ENCODE measurements around the gene CCDC61.

Gene CCDC61

DNA sequence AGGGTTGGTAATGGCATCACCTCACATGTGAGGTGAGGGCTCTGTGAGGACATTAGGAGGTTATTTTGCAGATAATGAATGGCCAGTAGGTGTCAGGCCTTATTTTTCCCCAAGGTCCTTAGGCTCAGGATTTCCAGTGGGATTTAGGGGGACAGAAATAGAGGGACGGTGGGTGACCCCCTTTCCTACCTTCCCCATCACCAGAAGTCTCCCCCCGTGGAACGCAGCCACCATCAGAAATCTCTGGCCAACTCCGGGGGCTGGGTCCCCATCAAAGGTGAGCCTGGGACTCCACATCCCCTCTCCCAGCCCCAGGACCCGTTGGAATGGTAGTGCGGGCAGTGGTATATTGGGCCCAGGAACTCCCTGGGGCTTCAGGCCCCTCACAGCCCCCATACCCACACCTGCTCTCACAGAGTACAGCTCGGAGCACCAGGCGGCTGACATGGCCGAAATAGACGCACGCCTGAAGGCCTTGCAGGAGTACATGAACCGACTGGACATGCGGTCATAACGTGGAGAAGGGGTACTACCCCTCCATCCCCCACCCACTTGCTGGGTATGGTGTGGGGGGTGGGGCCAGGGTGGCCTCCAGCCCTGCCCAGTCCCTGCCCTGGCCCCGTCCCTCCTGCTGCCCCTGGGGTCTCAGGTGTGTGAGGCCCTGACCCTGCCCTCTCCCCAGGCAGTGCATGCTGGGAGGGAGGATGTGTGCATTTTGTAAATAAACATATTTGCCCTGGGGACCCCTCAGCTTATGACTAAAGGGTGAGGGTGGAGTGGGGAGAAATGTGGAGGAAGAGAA is 22.8 kb downstream of the CCDC61 start:
- no peak overlapping the region for H3K27ac ChIP-seq
- TF ChIP-seq, protein P1, sequence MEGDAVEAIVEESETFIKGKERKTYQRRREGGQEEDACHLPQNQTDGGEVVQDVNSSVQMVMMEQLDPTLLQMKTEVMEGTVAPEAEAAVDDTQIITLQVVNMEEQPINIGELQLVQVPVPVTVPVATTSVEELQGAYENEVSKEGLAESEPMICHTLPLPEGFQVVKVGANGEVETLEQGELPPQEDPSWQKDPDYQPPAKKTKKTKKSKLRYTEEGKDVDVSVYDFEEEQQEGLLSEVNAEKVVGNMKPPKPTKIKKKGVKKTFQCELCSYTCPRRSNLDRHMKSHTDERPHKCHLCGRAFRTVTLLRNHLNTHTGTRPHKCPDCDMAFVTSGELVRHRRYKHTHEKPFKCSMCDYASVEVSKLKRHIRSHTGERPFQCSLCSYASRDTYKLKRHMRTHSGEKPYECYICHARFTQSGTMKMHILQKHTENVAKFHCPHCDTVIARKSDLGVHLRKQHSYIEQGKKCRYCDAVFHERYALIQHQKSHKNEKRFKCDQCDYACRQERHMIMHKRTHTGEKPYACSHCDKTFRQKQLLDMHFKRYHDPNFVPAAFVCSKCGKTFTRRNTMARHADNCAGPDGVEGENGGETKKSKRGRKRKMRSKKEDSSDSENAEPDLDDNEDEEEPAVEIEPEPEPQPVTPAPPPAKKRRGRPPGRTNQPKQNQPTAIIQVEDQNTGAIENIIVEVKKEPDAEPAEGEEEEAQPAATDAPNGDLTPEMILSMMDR (IDR thresholded peaks at IDR 0.05): no peak
- TF ChIP-seq ZFX (IDR thresholded peaks at IDR 0.05; ENCODE audit: borderline replicate concordance): no peak

DNA sequence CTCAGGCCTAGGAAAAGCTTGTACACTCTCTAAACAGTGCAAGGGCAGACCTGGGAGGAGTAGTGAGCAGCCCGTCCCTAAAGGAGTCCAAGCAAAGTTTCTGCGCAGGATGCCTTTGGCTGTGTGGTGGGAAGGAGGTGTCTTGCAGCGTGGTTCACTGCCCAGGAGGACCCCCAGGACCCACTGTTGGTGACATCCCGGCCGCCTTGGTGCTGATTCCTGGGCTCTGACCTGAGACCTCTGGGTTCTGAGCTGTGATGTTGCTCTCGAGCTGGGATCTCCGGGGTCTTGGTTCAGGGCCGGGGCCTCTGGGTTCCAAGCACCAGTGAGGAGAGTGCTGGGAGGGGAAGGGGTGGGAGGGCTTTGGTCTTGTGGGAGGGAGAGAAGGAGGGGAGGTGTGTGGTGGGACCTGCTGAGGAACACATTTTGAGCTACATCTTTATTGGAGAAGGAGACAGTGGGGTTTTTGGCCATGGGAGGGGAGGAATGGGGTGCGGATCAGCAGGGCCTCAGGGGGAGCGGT is 23.5 kb downstream of the CCDC61 start:
- H3K27ac ChIP-seq: no peak overlapping the region
- TF ChIP-seq ZFX (IDR thresholded peaks at IDR 0.05; ENCODE audit: borderline replicate concordance): no peak
- TF ChIP-seq, protein P1 (IDR thresholded peaks at IDR 0.05): no peak

DNA sequence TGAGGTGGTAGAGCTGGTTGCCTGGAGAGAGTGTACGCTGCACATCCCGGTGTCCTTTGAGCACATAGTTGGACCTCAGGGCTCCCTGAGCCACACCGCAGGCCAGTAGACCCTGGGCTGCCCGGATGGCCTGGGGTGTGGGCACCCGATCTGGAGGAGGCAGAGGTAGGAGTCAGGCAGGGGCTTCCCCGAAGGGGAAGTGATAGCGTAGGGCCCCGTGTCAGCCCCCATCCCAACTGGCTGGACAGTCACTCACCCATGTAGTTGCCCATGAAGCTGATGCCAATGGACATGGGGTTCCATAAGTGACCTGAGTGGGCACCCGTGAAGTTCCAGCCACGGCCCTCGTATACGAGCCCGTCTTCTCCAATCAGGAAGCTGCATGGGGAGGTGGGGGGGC is 24.0 kb downstream of the CCDC61 start:
- no peak overlapping the region for H3K27ac ChIP-seq

DNA sequence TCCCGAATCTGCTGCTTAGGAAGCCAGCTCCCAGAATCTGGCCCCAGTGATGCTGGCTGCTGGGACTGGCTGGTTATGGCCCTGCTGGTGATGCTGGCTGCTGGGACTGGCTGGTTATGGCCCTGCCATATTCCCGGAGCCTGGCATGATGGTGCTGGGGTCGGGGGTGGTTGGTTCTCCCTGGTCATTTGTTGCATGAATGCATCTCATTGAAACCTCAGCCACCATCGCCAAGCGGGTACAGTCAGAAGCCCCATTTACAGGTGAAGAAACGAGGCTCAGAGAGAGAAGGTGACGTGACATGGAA is 25.5 kb downstream of the CCDC61 start:
- TF ChIP-seq ZFX (IDR thresholded peaks at IDR 0.05; ENCODE audit: borderline replicate concordance): no peak
- TF ChIP-seq, protein P1 (IDR thresholded peaks at IDR 0.05): no peak
- H3K27ac ChIP-seq: no peak overlapping the region

More for the DNA sequence above, 24.0 kb downstream of the CCDC61 start:
- TF ChIP-seq, protein P1 (IDR thresholded peaks at IDR 0.05): no peak
- TF ChIP-seq ZFX (IDR thresholded peaks at IDR 0.05; ENCODE audit: borderline replicate concordance): no peak

DNA sequence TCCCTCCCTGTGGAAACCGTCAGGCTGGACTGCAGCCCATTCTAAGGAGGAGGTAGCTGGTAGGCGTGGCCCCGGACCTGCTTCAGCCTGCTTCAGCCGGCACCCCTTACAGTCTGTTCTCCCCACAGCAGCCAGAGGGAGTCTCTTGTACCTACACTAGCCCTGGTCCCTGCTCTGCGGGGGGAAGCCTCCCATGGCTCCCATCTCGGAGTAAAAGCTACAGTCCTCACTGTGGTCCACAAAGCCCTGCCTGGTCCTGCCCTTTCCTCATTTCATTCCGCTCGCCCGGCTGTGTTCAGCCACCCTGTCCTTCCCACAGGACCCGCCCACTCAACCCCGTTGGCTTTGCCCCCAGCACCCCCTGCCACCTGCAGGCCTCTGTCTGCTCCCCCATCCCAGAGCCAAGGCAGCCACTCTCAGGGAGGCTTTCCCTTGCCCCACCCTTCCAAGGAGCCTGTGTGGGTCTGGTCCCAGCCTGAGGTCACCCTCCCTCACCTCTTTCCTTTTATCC is 26.3 kb downstream of the CCDC61 start:
- TF ChIP-seq, protein P1 (IDR thresholded peaks at IDR 0.05): no peak
- no peak overlapping the region for H3K27ac ChIP-seq

DNA sequence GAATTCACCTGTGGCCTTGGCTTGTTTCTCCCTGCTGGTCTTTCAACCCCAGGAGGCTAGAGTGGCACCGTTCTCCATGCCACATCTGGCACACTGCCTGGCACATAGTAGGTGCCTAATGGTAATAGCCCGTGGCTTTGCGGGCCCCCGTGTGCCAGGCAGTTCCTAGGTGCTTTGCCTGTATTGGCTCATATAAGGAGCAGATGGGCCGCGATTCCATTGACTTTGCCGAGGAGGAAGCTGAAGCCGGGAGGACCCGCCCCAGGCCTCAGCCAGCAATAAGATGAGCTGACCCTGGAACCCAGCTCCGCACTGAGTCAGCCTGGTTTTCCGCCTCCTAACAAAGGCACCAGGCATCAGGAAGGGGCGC is 26.8 kb downstream of the CCDC61 start:
- no peak overlapping the region for H3K27ac ChIP-seq
- TF ChIP-seq ZFX (IDR thresholded peaks at IDR 0.05; ENCODE audit: borderline replicate concordance): no peak
- TF ChIP-seq, protein P1 (IDR thresholded peaks at IDR 0.05): no peak
